Activated gamma-delta T cell (primary cell): ENCODE data around the gene GLIS2.
"Not testable (repeated sequence)": the region's sequence is repeated elsewhere in the genome, so short reads cannot be mapped to it uniquely, and the experiment has no call there.

Experiments
- DNase-seq: peaks from one replicate; lab custom pipeline; 2025; lab: John Stamatoyannopoulos, UW

Gene GLIS2

DNA sequence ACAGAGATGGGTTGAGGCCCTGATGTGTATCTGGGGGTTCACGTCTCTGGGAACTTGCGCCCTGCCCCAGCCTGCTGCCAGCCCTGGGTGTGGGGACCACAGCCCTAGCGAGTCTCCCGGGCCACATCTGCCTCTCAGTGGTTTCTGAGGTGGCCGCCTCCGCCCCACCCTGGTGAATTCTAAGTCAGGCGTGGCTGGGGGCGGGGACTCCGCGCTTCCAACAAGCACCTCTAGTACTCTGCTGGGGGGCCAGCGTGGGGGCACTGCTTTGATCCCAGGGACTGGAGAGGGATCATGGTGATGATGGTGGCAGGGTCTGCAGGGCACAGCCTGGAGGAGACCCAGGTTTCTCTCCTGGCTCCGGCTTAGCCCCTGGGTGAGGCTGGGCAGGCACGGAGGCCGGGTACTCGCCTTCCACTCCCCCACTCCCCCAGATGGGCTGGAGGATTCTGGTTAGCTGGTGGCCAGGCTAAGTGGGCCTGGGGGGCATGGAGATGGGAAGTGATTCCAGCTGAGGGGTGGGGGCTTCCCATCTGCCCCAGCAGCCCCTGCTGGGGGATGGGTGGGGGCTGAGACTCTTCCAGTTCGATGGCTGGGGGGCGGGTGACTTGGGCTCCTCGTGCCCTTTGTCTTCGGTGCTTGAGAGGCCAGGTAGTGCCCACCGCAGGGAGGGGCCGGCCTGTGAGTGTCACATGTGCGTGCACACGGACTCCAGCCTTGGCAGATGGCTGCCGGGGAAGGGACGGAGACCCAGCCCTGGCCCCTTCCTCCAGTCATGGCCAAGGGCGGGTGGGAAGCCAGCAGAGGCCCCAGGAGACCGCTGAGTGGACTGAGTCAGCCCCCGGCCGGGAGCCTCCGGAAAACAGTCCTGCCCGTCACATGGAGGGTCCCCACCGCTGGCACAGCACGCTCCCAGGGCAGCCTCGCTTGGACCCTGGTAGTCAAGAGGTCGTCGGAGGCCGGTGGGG lies 3.9 kb downstream of the GLIS2 start:
- no peak for DNase-seq

DNA sequence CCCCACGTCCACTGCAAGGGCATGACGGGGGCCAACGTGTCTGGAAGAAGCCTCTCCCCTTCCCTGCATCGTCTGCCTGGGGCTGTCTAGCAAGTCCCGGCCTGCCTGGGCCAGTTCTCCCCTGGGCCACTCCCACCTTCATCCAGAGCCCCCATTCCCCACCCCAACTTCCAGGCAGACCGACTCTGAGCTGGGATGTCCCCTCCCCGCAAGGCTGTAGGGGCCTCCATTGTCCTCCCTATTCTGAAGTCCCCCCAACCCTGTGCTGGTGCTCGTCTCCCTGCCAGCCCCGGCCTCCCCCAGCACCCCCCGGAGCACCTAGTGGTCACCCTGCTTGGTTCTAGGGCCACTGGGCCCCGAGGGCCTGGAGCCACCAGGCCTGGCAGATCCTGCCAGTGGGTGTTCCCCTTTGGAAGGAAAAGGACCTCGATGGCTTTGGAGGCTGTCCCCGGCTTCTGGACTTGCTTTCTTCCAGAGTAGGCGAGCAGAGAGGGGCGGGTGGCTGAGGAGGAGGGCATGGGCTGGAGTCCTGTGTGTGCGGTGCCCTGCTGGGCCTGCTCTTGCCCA lies 4.8 kb downstream of the GLIS2 start:
- no peak for DNase-seq

DNA sequence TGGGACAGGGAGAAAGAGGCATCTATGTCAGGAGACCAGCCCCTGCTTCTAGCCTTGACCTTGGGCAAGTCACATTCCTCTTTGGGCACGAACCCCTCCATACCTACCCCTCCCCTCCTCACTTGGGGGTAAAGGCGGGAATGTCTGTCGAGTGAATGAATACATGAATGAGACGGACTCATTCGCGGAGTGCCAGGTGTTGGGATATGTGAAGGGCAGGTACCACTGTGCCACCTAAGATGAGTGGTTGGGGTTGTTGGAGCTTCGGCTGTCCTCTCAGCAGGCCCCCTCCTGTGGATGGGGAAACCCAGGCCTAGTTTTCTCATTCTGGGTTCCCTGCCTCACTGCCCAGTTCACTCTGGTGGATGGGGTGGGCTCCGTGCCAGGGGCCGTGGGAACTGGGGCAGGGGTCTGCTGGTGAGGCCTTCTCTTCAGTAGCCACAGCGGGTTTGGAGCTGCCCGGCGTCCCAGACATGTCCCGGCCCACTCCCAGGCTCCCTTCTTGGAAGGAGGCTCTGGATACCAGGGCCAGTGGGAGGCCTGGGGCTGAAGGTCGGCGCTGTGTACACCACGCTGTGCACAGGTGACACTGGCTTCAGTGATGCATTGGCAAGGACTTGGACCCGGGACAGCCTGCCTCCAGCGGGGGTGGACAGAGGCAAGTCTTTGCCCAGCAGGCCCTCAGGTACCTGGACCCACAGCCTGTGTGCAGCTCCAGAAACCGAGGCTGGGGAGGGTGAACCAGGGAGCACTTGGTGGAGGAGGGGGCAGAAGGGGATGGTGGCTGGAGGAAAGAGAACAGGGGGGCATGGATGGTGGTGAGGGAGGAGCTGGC lies 5.6 kb downstream of the GLIS2 start:
- no peak for DNase-seq

DNA sequence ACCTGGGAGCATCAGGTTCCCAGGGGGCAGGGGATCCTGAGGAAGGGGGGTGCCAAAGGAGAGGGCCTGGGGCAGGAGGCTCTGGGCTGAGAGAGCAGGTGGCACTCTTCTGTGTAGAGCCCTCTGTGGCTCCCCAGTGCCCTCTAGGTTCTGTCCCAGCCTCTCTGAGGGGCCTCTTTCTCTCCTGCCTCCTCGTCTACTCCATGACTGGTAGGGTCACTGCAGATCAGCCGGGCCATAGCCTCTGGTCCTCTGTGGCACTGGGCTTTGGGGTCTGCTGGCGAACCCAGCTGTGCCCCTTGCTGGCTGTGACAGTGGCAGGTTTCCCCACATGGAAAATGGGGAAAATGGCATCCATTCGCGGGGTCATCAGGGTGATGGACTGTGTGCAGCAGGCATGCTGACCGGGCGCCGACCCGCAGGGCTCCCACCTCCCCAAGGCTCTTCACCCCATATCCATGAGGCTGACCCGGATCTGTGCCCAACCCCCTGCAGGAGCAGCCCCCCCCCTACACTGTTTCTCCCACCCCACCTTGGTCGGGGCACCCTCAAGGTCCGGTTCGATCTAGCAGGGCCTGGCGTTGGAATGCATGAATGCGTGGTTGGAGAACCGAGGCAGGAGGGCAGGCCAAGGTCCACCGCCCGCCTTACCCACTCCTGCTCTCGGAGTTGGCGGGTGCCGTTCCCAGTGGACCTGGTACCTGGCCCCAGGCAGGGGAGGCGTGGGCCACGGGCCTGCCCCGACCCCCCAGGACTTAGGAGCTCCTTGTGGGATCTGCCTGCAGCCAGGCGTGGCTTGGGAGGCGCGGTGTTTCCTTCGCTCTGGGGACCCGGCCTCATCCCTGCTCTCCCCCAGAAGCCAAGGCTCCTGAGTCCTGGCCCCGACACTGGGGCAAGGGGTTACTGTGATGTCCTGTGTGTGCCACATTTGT lies 6.5 kb downstream of the GLIS2 start:
- no peak for DNase-seq

DNA sequence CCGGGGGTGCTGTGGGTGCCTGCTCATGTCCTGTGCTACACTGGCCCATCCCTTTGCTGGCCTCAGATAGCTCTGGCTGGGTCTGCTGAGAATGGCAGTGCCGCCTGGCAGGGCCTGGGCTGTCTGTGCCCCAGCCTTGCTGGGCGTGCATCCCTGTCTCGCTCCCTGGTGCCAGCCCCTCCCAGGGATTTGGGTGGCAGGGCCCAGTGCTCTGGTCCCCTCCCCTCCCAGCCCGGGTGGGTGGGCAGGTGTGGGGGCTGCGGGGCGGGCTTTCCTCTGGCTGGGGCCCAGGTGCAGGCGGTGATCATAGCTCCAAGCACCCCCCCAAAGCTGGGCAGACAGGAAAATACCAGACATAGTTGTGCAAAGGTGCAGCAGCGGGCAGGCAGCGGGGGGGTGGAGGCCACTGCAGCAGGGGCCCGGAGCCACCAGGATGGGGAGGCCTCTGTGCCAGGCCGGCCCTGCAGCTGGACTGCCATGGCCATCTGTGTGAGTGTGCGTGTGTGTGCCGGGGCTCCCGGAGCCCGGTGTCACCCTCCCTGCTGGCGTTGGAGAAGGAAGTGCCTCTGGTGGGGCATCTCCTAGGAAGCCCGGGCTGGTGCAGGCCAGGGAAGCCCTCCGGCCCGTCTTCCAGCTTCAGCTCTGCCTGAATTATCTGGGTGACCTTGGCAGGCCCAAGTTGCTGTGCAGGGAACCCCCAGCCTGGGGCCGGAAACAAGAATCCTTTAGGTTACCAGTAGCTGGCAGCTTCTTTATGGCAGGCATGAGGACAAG lies 7.4 kb downstream of the GLIS2 start:
- no peak for DNase-seq

DNA sequence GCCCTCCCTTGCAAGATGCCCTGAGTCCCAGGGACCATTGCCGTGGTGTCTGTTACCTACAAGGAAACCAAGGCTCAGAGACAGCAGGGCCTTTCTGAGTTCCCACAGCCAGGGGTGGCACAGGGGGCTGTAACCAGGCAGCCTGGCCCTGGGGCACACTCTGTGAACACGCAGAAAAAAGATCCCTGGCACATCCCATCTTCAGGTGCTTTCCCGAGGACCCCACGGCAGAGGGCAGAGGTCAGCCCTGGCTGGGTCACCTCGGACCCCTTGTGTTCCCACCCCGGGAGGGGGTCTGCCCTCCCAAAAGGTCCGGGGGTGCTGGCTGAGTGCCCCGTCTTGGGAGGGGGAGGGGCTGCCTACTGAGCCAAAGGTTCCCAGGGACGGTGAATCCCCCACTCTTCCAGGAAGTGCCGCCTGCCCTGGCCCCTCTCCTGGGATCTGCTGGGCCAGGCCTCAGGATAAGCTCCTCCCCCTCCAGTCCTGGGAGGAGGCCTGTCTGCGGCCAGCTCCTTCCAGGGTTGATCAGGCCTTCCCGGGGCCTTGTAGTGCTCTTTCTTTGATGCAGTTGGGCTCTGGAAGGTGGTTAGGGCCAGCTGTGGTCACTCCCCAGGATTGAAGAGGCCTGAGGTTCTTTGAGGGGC lies 8.1 kb downstream of the GLIS2 start:
- no peak for DNase-seq

DNA sequence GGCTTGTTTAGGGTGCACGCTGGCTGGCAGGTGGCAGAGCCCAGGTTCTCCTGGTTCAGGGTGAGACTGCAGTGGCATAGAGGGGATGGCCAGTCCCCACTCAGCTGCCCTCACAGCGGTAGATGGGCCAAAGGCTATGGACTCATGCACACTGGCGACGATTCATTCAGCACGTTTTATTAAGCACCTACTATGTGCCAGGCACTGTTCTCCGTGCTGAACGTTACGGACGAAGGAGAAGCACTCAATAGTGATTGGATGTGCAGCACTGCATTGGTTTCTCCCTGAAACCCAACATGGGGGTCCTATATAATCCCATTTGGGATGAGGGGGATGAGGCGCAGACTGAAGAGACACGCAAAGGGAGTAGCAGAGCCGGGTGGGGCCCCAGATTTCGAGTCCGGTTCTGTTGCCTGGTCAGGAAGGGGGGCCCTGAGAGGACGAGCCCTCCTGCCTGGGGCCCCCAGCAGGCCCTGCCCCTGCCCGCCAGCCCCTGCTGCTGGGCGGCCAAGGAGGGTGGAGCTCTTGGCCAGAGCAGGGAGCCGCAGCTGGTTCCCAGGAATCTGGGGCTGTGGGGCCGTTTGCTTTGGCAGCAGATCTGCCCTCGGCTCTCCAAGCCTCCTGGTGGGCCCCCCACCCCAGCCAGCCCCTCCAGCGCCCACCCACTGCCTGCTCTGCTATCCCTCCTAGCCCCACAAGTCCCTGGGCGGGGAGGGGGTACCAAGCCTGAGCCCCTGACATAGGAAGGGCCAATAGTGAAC lies 8.8 kb downstream of the GLIS2 start:
- no peak for DNase-seq

DNA sequence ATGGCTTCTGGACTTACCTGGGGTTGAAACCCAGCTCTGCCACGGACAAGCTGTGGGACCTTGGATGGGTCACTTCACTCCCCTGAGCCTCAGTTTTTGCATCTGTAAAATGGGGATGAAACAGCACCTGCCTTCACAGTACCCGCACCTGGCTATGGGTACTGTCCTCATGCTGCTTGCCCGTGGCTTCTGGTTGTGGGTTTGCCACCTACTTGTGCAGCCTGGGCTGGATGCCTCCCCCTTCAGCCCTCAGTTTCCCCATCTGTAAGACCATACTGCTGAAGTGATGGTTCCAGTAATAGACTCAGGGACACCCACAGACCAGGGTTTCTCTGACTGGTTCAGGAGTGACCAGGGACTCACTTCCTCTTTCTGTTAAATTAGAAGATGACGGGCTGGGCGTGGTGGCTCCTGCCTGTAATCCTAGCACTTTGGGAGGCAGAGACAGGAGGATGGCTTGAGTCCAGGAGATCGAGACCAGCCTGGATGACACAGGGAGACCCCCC lies 9.4 kb downstream of the GLIS2 start:
- DNase-seq = no peak

DNA sequence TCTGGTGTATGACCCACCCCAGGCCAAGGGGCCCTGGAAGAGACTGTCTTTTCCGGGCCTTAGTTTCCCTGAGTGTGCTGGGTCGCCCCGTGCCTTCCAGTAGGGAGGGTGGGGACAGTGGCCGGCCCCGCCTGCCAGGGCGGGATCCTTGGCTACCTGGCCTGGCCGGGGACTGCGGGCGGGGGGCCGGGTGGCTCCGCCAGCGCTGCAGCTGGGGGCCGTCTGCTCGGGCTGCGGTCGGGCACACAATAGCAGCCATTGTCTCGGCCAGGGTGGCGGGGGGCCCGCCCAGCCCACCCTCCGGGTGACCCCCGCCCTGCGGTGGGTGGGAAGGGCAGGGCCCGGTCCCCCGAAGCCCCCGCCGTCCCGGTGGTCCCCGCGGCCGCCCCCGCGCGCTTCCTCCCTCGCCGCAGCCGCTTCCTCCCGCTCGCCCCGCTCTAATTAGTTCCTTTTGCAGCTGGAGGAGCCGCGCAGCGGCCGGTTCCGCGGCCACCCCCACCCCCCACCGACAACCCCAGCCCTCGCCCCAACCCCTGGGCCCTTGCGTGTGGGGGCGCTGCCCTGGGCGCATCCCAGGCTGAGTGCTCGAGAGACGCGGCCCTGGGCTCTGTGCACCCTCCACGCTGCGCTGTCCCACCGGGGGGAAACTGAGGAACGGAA lies 11.6 kb downstream of the GLIS2 start:
- DNase-seq = no peak

DNA sequence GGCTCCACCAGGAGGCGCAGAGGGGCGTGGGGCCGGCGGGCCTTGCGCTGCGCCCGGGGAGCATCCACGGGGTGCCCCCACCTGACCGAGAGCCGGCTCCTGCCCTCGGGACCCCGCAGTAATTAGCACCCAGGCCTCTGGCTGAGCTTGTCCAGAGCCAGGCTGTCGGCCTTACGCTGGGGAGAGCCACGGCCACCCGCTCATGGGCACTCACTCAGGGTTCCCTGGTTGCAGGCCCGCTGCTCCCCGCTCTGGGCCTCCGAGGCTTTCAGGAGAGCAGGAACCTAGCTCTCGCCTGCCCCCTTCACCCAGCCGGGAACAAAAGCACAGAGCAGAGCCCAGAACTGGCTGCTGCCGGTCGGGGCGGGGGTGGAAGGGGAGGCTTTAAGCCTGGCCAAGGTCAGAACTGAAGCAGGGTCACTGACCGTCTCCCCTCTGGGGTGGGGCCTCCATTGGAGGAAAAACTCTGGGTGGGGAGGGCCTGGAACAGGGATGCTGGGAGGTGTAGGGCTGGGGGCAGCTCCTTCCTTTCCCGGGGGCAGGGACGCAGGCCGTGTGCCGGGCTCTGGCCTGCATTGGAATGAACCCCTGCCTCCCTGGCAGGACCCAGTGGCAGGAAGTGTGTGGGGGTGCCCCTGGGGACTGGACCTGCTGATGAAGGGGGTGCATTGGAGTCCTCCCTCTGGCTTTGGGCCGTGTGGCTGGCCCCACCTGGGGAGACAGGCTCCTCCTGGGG lies 12.3 kb downstream of the GLIS2 start:
- DNase-seq = no peak

DNA sequence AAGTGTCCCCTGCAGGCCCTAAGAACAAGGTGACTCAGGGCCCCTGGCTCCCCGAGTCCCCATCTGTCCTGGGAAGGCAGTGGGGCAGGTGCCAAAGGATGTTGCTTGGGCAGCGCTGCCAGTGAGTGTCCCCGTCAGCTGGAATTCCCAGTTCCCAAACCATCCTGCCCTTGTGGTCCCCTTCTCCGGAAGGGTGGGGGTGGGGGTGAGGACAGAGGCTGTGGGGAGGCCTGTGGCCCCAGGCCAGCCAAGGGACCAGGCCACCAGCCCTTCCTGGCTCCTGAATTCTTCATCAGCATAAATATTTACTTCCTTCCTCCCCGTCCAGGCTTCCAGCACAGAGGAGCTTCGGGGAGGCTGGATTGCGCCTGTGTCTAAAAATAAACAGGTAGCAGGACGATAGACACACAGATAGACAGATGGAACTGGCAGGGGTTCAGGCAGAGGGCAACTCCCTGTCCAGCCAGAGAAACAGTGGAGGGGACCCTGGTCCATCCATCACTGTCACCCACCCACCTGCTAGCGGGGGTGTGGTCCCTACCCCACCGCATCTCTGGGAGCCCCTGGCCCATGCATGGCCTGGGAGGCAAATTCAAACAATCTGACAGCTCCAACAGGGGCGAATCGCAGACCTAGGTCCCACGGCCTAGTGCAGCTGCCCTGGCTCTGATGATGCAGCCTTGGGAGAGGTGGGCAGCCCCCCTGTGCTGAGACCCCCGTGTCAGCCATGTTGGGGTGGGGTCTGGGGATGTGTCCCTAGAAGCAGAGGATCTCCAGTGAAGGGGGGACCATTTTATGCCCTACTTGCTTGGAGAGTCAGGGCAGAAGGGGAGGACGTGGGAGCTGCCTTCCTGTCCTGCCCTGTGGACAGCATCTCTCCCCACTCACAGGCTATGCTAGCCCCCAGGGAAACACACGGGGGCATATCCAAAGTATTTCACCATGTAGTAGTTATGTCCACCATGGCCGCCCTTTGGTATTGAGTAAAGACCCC lies 13.2 kb downstream of the GLIS2 start:
- no peak for DNase-seq

DNA sequence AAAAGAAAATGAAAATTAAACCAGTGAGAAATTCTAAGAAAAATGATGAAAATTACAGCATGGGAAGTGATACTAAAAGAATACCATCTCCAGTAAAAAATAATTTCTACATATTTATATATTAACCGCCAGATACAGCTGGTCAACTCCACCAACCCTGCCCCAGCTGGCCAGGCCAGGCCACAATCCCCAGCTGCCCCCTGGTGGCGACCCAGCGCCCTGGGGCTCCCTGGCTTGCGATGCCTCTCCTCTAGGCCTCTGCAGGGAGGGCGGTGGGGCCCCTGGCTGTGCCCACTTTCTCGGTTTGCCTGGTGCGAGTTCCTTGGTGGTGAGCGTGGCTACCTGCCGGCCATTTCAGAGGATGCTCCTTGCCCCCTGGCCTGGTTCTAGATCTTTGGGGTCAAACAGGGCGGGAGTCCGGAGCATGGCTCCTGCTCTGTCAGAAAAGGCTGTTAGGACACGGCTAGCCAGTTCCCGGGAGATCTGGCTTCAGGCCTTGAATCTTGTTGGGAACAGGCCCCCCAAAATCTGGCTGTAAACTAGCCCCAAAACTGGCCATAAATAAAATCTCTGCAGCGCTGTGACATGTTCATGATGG lies 14.5 kb downstream of the GLIS2 start:
- peak; percentile 50 for DNase-seq

DNA sequence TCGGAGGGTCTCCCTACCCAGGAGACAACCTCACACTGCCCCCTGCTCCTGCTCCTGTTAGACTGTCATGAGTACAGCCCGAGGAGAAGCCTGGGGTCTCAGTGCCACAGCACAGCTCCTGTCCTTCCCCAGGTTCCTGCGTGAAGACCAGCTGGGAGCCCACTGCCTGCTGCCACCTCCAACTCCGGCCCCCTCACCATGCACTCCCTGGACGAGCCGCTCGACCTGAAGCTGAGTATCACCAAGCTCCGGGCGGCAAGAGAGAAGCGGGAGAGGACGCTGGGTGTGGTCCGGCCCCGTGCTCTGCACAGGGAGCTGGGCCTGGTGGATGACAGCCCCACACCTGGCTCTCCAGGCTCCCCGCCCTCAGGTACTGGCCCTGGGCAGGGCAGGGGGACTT lies 16.2 kb downstream of the GLIS2 start:
- no peak for DNase-seq

DNA sequence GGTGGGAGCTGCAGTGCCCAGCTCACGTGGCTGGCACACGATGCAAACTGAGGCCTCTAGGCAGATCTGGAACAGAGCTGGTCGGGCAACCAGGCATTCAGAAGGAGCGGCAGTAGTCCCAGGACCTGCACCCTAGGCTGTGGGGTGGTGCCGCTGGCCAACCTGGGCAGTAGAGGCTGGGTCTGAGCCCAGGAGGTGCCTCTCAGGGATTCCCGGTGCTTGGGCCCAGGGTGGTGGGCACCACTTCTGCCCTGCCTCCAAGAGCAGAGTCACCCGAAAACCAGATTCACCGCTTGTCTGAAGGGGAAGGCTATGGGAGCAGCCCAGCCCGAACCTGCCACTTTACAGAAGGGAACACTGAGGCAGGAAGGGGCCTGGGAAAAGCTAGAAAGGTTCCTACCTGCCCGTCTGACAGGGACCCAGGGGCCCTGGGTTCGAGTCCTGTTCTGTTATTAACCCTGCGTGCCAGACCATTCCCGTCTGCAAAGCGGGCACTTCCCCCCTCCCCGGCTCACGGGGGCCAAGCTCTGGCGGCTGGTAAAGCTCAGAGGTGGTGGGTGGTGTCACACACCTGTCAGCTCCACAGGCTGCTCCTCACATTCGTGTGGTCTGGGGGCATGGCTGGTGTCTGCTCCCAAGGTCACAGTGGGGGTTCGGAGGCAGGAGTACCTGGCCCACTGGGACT lies 16.9 kb downstream of the GLIS2 start:
- DNase-seq = no peak

DNA sequence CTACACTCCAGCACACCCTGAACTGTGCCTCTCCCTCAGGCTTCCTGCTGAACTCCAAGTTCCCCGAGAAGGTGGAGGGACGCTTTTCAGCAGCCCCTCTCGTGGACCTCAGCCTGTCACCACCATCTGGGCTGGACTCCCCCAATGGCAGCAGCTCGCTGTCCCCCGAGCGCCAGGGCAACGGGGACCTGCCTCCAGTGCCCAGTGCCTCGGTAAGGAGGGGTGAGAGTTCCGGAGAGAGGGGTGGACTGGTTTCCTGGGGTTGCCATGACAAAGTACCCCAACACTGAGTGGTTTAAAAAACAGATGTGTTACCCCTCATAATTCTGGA lies 17.4 kb downstream of the GLIS2 start:
- DNase-seq = no peak

DNA sequence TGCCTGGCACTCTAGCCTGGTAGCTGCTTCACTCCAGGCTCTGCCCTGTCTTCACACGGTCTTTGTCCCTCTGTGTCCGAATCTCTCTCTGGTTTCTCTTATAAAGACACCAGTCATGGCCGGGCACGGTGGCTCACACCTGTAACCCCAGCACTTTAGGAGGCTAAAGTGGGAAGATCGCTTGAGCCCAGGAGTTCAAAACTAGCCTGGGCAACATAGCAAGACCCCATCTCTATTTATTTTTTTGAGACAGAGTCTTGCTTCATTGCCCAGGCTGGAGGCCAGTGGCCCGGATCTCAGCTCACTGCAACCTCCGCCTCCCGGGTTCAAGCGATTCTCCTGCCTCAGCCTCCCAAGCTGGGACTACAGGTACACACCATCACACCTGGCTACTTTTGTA lies 17.8 kb downstream of the GLIS2 start:
- not testable (repeated sequence) for DNase-seq
